HG03439 (cell line): ENCODE measurements around the gene RAET1G.
"Not testable (repeated sequence)": the region's sequence is repeated elsewhere in the genome, so short reads cannot be mapped to it uniquely, and the experiment has no call there.

Experiments
- ATAC-seq: cut with Tn5 transposase; IDR thresholded peaks from one replicate; pipeline ENCODE4 v1.9.1; 2021; ENCODE audit warnings: mild to moderate bottlenecking, moderate library complexity; ENCODE audit not compliant: unreplicated experiment

Gene RAET1G

DNA sequence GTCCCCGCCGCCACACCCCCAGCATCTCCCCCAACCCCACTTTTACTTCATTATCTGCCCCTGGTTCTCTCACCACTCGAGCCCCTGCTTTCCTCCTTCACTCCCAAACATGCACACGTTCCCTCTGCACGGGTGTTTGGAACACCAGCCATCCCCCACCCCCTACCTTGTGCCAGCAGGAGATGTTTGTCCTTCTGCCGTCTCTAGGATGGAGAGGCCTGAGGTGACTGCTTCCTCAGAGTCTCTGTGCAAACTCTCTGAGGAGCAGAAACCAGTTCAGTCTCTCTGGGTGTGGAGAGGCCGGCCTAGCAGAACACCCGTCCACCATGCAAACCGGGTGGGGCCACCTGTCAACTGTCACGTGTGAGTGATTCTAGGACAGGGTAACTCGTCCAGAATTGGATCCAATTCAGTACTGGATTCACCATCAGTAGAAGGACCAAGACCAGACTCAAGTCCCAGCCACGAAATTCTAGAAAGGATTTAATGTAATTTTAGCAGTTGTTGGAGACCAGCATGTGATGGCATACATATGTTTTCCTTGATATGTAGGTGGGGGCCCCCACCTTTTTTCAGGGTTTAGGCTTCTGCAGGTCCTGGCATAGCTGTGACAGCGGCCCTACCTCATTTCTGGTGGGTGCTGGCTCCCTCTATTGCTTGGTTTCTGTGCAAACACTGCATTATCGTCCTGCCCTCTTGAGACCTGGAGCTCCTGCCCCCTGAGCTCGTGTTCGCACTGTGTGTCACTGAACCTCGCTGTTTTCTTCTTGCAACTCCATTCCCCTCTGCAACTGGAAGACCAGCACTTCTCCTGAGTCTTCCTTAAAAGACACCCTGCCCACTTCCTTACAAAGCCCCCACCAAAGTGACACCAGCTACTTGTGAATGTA is 24.8 kb downstream of the RAET1G start, which contains the start of gene RAET1E:
Gene RAET1E, minus strand, starts transcription at position 259 of the 890 bp plus-strand sequence. CDS start 7,212 bp downstream, outside the sequence.
- ATAC-seq: no peak

DNA sequence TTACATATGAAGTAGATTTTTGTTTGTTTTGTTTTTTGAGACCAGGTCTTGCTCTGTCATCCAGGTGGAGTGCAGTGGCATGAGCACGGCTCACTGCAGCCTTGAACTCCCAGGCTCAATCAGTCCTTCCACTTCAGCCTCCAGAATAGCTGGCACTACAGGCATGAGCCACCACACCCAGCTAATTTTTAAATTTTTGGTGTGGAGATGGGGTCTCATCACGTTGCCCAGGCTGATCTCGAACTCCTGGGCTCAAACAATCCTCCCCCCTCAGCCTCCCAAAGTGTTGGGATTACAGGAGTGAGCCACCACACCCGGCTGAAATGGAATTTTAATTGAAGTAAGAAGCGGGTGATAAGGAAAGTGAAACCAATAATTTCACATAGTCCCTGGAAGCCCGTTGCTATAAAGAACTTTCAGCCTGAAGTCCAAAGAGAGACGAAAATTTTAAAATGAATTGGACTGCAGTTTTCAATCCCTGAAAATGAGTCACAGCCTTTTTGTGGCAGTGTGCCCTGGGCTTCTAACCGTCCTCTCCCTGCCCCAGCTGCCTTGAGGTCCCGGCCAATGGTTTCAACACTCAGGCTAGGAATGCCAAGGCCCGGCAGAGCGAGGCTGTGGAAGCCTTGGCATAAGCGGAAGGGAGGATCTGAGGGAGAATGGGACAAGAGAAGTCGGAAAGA is 25.8 kb downstream of the RAET1G start:
- ATAC-seq: no peak

DNA sequence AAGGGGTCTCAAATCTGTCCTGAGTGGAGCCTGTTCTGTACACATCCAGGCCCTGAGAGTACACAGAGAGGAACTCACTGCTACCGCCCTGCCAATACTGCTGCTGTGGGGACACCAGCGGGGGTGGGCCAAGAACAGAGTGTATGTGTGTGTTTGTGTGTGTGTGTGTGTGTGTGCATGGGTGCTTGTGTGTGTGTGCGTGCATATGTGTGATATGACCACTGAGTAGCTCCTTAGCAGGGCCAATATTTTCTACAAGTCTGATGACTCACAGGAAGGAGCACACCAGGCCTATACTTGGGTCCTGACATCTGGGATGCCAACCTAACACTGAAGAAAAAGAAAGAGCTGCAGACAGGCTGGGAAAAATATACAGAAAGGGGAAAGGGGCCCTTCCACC is 26.4 kb downstream of the RAET1G start:
- no peak for ATAC-seq

DNA sequence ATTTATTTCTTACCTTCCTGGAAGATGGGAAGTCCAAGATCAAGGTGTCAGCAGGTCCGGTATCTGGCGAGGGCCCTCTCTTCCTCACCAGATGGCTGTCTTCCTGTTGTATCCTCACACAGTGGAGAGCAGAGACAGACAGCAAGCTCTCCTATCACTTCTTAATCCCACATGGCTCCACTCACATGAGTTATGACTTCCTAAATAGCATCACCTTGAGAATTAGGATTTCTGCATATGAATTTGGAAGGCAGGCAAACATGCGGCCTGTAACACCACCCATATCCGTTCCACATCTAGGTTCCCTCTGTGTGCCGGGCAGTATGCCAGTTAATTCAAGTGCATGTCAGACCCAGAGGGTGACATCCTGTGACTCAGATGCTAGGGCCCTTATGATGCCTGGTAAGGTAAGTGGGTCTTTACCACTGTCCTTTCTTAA is 27.1 kb downstream of the RAET1G start:
- ATAC-seq: no peak

DNA sequence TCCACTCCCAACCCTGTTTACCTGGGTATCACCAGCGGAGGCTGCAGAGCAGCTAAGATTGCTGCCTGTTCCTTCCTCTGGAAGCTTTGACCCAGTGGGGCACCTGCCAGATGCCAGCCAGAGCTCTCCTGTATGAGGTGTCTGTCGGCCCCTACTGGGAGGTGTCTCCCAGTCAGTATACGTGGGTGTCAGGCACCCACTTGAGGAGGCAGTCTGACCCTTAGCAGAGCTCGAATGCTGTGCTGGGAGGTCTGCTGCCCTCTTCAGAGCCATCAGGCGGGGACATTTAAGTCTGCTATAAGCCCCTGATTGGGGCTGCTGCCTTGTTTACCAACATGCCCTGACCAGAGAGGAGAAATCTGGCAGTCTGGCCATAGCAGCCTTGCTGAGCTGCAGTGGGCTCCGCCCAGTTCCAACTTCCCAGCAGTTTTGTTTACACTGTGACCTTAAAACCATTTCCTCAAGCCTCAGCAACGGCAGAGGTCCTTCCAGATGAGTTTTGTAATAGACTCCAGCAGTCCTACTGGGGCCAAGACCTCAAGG is 27.8 kb downstream of the RAET1G start:
- no peak for ATAC-seq

DNA sequence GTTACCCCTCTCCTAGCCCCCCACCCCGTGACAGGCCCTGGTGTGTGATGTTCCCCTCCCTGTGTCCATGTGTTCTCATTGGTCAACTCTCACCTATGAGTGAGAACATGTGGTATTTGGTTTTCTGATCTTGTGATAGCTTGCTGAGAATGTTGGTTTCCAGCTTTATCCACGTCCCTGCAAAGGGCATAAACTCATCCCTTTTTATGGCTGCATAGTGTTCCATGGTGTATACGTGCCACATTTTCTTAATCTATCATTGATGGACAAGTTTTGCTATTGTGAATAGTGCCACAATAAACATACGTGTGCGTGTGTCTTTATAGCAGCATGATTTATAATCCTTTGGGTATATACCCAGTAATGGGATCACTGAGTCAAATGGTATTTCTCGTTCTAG is 31.1 kb downstream of the RAET1G start:
- not testable (repeated sequence) for ATAC-seq

DNA sequence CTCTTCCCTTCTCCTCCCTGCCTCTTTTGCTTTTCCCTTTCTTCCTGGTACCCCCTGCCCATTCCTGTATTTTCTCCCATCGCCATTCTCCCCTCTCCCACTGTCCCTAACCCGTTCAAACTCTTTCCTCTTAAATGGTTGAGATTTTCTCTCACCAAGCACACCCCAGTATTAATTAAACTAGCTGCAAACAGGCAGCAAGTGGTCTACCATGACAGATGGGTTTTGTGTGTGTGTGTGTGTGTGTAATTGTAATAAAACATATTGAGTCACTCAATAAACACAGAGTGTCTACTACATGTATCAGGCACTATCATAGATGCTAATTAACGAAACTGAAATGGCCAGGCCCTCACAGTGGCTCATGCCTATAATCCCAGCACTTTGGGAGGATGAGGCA is 31.7 kb downstream of the RAET1G start:
- ATAC-seq: no peak

DNA sequence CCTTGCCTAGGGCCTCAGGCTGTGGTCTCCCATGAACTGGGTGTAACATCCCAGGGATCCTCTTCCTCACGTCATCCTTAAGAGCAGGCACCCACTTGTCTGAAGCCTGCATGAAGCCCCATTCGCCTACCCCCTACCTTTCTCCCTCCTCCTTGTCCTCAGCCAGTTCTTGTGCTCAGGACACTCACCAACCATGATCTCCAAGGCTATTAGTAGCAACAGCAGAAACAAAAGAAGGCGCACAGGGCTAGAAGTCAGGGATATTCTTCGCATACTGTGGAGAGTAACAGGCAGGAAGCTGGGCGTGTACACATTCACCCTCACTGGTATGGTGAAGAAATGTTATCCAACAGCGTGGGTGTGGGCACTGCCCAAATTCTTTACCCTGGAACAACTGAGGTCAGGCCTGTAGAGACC is 32.3 kb downstream of the RAET1G start:
- no peak for ATAC-seq

DNA sequence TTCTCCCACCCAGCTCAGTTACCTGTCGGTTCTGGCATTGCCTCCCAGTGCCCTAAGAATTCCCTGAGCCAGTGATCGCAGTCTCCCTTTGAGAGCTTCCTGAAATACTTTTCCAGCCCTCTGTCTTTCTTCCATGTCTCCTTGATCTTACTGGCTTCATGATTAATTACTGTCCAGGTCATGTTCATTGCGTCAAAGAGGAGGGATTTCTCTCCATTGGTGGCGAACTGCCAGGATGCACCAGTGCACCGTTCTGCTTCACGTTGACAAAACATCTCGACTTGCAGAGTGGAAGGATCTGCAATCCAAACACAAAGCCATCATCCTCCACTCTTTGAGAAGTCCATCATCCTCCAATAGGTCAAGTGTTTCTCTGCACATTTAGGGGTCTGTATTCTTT is 33.6 kb downstream of the RAET1G start:
- no peak for ATAC-seq

DNA sequence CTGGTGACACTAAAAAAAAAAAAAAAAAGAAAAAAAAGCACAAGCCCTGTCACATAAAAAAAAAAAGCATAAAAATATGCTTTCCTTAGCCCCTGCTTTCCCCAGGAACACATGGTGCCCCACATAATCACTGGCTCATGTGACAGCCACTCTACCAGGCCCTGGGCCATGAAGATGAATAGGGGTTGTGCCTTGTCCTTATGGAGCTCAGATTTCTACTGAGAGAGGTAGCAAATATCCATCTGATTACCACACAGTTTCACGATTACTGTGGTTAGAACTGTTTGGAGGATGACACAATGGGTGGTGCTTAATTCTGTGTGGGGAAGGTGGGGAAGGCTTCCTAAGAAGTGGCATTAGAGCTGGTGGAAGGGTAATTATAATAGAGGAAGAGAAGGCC is 34.3 kb downstream of the RAET1G start:
- ATAC-seq: no peak

DNA sequence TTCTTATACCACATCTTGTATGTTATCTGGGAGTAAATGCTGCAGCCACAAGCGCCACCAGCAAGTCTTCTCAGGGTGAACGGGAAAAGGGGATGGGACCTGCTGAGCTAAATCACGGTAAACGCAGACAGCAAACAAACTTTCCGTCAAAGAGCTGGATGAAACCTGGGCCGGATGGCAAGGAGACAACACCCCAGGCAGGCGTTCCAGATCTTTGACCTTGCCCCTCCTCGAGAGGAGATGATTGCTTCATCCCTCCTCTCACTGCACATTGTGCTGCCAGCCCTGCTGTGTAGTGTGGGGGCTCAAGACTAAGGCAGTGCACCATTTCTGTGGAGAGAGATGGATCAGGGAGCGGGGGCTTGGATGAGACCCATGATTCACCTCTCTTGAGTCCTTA is 34.8 kb downstream of the RAET1G start:
- ATAC-seq: no peak

DNA sequence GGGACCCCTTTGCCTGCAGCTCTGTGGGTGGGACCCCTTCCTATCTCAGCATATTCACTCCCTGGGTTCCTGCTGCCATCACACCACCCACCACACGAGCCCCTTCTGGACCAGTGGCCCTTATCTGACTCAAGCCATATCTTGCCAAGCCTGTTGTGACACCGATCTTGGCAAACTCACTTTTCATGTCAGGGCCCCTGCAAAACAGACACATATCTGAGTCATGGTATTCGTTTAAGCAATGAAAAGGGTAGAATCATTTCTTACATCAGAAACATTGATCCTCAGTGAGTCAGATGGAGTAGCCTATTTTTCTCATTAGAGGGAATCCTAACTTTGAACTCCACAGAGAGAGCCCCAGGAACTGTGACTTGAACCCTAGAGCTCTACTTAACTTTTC is 35.6 kb downstream of the RAET1G start:
- ATAC-seq: no peak

DNA sequence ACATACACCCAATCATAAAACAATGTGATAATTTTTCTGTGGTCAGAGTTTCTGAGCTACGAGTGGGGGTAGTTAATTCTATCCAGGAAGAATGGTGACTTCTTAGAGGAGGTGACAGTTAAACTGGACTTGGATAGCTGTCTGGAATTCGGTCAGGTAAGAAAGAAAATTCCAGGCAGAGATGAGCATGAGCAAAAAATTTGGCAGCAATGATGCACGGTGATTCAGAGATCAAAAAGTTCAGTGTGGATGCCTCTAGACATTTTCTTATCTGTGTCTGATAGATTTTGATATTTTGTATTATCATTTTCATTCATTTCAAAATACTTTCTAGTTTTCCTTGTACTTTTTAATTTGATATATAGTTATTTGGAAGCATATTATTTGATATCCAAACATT is 37.0 kb downstream of the RAET1G start:
- ATAC-seq: no peak

DNA sequence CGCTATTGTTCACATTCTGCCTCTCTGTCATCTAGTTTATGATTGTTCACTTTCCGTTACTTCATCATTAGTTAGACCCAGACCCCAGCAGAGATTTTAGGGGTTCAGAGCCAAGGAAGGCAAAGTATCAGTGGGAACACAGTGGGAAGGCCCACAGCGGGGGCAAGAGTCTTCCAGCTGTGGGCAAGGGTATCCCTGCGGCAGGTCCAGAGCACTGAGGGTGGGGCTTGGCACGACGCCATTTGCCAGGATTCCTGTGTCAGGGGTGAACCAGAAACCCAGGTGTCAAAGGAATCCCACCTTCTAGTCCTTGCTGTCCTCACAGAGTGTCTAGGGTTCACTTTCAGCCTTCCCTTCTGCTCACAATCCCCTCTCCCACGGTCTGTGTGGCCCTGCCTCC is 38.3 kb downstream of the RAET1G start:
- no peak for ATAC-seq

DNA sequence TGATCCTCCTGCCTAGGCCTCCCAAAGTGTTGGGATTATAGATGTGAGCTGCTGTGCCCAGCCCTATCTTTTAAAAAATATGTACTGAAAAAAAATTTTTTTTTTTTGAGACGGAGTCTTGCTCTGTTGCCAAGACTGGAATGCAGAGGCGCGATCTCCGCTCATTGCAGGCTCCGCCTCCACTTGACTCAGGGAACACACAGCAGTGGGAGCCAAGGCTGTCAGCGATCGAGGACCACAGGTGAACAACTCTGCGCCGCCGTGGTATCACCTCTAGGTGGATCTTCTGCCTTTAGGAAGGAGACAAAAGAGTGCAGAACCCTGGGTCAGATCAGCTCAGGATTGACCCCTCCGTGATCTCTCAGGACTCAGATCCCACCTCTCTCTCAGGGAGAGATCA is 38.7 kb downstream of the RAET1G start:
- no peak for ATAC-seq

DNA sequence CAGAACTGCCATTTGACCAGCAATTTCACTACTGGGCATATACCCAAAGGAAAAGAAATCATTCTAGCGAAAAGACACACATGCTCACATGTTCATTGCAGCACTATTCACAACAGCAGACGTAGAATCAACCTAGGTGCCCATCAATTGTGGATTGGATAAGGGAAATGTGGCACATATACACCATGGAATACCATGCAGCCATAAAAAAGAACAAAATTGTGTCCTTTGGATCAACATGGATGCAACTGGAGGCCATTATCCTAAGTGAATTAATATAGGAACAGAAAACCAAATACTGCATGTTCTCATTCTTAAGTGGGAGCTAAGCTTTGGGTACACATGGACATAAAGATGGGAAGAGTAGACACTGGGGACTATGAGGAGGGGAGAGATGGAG is 41.1 kb downstream of the RAET1G start:
- ATAC-seq: no peak

DNA sequence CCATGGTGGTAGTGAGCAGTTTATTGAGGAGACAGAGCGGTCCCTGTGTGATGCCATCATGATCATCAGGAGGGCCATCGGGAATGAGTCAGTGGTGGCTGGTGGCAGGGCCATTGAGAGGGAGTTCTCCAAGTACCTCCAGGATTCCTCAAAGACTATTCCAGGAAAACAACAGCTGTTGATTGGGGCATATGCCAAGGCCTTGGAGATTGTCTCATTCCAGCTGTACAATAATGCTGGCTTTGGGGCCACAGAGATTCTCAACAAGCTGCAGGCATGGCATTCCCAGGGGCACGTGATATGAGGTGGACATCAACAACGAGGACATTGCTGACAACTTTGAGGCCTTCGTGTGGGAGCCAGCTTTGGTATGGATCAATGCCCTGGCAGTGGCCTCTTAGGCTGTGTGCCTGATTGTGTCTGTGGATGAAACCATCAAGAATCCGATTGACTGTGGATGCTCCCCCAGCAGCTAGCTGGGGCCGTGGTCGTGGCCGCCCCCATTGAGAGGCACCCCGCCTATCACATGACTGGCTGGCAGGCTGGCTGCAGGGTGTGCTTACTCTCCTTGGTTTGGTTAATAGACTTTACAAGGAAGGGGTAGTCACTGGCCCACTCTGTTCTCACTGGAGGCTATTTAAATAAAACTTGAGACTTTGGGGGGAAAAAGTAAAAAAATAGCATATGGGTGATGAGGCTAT is 41.7 kb downstream of the RAET1G start:
- ATAC-seq: no peak

DNA sequence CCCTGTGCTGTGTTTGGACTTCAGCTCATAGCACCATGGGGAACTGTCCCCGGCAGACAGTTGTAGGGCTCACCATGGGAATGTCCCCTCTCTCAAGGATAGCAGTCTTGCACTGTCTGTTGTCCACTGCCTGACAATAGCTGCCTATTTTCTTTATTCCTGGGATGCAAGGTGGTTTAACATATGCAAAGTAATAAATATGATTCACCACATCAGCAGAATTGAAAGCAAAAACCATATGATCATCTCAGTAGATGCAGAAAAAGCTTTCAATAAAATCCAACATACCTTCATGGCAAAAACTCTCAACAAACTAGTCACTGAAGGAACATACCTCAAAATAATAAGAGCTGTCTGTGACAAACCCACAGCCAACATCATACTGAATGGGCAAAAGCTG is 45.3 kb downstream of the RAET1G start:
- no peak for ATAC-seq

DNA sequence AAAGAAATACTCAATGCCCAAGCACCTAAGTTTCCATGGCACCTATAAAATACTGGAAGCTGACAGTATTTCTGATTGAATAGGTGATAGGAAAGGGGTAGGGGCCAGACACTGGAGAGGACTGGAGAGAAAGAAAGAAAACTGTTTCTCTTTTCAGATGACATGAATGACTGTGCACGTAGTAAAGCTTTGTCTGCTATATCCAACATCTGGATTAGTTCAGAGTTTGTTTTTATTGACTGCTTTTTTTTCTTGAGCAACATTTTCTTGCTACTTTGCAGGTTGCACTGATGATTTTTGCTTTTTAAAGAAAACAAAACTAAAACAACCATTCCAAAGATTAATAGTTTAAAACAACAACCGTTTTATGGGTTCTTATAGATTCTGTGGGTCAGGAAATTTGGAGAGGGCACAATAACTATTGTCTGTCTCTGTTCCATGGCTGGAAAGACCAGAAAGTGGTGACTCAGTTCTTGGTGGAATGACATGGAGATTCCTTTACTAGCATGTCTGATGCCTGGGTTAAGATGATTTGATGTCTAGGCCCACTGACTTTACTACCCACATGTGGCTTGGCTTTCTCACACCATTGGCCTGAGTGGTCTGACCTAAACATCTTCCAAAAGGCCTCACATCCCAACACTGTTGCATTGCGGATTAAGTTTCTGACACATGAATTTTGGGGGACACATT is 46.5 kb downstream of the RAET1G start:
- ATAC-seq: no peak

DNA sequence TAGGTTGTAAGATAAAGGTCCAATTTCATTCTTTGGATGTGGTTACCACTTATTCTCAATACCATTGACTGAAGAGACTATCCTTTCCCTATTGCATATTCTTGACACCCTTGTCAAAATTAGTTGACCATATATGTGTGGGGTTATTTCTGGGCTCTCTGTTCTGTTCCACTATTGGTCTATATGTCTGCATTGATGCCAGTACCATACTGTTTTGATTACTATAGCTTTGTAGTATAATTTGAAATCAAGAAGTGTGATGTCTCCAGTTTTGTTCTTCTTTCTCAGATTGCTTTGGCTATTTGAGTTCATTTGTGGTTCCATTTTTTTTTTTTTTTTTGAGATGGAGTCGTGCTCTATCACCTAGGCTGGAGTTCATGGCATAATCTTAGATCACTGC is 50.7 kb downstream of the RAET1G start:
- ATAC-seq: no peak

DNA sequence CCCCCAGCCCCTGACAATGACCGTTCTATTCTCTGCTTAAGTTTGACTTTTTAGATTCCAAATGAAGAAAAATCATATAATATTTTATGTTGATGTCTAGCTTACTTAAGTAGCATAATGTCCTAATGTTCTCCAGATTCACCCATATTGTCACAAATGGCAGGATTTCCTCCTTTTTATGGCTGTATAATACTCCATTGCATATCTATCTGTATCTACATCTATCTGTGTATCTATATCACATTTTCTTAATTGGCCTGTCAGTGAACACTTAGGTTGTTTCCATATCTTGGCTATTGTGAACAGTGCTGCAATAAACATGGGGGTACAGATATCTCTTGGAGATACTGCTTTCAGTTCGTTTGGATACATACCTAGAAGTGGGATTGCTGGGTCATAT is 51.7 kb downstream of the RAET1G start:
- no peak for ATAC-seq
